ENCODE data around the gene ITPK1. TPM values are rescaled to one million over a fixed set of nuclear protein-coding genes. Genes with fewer than 3 reads are reported as not detected.

Gene ITPK1
- total RNA-seq, 4 donors from 2014 or later = 43.9 to 56.1 (median 44.5) TPM

DNA sequence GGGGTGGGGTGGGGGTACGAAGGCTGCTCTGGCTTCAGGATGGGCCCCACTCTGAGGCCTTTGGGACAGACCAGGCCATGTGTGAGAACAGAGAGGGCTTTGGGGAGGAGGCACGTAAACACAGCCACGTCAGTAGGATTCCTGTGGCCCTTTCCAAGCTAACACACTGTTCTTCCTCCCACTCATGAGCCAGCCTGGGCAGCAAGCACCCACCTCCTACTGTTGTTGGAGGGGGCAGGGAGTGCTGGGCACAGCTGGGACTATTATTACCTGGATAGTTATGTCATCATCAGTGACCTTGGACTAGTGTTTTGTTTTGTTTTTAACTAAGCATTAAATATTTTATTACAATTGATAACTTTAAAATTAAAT, 187.5 kb downstream of the ITPK1 start:
- no peak for TF ChIP-seq POLR2A (IDR thresholded peaks at IDR 0.05)
- TF ChIP-seq, protein P1, sequence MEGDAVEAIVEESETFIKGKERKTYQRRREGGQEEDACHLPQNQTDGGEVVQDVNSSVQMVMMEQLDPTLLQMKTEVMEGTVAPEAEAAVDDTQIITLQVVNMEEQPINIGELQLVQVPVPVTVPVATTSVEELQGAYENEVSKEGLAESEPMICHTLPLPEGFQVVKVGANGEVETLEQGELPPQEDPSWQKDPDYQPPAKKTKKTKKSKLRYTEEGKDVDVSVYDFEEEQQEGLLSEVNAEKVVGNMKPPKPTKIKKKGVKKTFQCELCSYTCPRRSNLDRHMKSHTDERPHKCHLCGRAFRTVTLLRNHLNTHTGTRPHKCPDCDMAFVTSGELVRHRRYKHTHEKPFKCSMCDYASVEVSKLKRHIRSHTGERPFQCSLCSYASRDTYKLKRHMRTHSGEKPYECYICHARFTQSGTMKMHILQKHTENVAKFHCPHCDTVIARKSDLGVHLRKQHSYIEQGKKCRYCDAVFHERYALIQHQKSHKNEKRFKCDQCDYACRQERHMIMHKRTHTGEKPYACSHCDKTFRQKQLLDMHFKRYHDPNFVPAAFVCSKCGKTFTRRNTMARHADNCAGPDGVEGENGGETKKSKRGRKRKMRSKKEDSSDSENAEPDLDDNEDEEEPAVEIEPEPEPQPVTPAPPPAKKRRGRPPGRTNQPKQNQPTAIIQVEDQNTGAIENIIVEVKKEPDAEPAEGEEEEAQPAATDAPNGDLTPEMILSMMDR (IDR thresholded peaks at IDR 0.05) = no peak
- intact Hi-C loops (cut with DNase I) = no loop called here
- no peaks in the 10 kb centered on the region for H3K27me3 ChIP-seq
- peaks cover 0 to 3% of the 10 kb centered on the region in 2 donors for H3K4me1 ChIP-seq
- 66 to 83% methylated on average over 2 to 3 of the region's 3 CpGs for WGBS, 2 donors
- H3K9me3 ChIP-seq = no peaks in the 10 kb centered on the region
- DNase-seq = no peak
- no peaks in the 10 kb centered on the region for H3K36me3 ChIP-seq
- no peak overlapping the region for H3K4me3 ChIP-seq (replicated peaks in 1 of 3)
- no peak overlapping the region for H3K27ac ChIP-seq

DNA sequence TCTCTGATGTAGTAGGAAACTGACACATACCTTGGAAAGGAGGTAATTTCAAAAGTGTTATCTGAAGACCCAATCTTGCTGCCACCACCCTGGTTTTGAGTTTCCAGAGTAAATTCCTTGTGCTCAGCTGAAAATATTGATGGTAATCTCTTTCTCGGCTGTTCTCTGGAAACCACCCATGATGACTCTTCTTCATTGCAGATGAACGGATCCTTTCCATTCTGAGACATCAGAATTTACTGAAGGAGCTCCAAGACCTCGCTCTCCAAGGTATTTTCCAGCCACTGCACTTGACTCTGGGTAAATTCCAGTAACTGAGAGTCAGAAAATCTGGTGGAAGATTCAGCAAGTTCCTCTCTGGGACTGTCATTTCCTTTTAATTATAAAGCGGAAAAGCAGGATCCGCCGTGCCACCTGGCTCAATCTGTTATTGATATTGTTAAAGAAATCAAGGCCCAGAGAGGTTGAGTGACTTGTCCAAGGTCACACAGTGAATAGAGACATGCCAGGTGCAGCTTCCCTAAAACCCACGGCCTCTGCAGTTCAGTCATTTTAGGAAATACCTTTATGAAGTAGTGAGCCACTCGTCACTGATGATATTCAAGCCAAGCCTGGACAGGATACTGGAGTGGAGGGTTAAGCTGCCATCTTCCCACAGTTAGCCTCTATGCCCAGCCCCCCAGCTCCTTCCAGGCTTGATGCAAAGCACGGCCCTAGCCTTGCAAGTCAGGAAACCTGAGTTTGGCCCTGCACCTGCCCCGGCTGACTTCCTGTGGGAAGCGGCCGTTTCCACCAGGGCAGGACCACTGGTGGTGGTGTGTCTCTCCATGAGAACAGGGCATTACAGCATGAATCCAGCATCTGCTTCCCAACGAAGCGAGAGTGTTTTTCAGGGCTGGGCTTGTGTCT, 188.1 kb downstream of the ITPK1 start:
- 60 to 65% methylated on average over 12 to 14 of the region's 14 CpGs for whole genome bisulfite sequencing, 2 donors
- no peak overlapping the region for H3K27ac ChIP-seq

DNA sequence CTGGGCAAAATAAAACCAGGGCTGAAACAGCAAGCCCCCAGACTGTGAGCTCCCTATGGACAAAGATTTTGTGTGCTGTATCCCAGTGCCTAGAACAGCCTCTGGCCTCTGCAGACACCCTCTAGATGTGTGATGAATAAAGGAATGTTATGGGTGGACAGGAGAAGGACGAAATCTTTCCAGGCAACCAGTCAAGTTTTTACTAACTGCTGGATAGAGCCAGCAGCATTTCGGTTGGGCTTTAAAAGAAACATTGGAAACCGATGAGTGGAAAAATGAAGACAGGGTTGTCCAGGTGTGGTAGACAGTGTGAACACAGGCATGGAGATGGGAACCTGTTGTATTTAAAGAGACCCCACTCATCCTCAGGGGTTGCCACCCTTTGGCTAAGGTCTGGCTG, 188.8 kb downstream of the ITPK1 start:
- no peak for TF ChIP-seq POLR2A (IDR thresholded peaks at IDR 0.05)
- TF ChIP-seq, protein P1 (IDR thresholded peaks at IDR 0.05) = no peak
- WGBS, 2 donors = 53 to 57% methylated on average over 3 of the region's 3 CpGs
- Histone ChIP-seq H3K27me3 (no peaks in the 10 kb centered on the region), H3K27ac (no peak overlapping the region), H3K4me3 (replicated peaks in 1 of 3) (no peak overlapping the region), H3K4me1 (peaks cover 0 to 6% of the 10 kb centered on the region in 2 donors), H3K36me3 (no peaks in the 10 kb centered on the region), H3K9me3 (no peaks in the 10 kb centered on the region)
- intact Hi-C loops (cut with DNase I) = no loop called here
- DNase-seq = no peak

More for the DNA sequence above, 188.1 kb downstream of the ITPK1 start:
- Histone ChIP-seq H3K9me3 (no peaks in the 10 kb centered on the region), H3K4me1 (peaks cover 0 to 6% of the 10 kb centered on the region in 2 donors), H3K36me3 (no peaks in the 10 kb centered on the region), H3K27me3 (no peaks in the 10 kb centered on the region), H3K4me3 (replicated peaks in 1 of 3) (no peak overlapping the region)
- TF ChIP-seq, protein P1 (IDR thresholded peaks at IDR 0.05) = no peak
- TF ChIP-seq POLR2A (IDR thresholded peaks at IDR 0.05) = no peak
- no peak for DNase-seq
- intact Hi-C loops (cut with DNase I) = no loop called here

DNA sequence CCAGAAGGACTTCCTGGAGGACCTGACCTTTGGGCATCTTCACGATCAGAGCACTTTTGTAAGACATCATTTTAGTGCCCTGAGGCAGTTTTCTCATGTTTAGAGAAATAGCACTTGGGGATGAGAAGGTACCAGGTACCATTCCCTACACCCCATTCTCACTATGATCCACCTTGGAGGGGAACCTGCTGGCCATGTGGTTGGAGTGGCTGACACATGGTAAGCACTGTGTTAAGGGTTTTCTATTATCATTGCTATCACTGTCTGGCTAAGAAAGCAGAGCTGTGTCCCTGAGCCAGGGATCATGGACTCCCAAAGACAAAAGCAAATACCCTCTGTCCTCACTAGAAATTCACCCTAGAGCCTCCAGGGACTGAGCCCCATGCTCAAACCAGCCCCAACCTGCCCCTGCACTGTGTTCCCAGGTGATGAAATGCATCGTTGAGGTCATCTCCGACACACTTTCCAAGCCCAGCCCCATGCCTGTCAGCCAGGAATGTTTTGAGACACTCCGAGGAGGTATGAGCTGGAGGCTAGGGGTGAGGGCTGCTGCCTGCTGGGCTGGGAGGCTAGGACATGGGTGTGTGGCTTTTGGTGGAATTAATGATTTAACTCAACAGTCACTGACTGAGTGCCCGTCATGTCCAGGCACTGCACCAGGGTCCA, 189.4 kb downstream of the ITPK1 start:
- Histone ChIP-seq H3K27me3 (no peaks in the 10 kb centered on the region), H3K36me3 (no peaks in the 10 kb centered on the region), H3K4me1 (peaks cover 0 to 6% of the 10 kb centered on the region in 2 donors), H3K9me3 (no peaks in the 10 kb centered on the region), H3K27ac (no peak overlapping the region), H3K4me3 (replicated peaks in 1 of 3) (no peak overlapping the region)
- no peak for DNase-seq
- intact Hi-C loops (cut with DNase I) = no loop called here
- TF ChIP-seq, protein P1 (IDR thresholded peaks at IDR 0.05) = no peak
- TF ChIP-seq POLR2A (IDR thresholded peaks at IDR 0.05) = no peak
- 81 to 83% methylated on average over 5 of the region's 5 CpGs for WGBS, 2 donors

DNA sequence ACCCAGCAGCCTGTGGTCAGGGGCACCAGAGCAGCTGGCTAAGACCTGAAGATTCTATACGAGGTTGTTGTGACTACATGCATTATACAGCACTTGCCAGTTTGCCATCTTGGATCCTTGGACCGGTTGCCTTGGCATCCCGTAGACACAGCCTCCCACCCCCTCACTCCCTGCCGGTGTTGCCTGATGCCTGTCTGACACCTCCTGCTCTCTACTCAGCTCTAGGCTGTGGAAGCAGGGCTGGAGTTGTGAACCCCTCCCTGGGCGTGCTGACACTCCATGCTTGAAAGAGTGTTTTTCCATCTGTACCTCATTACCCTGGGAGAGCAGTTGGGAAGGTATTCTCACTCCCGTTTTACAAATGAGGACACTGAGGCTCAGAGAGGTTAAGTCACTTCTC, 190.3 kb downstream of the ITPK1 start:
- H3K36me3 ChIP-seq = no peaks in the 10 kb centered on the region
- WGBS, 2 donors = 50 to 63% methylated on average over 6 of the region's 6 CpGs

More for the DNA sequence above, 190.3 kb downstream of the ITPK1 start:
- no peak overlapping the region for H3K4me3 ChIP-seq (replicated peaks in 1 of 3)
- H3K9me3 ChIP-seq = no peaks in the 10 kb centered on the region
- no peak overlapping the region for H3K27ac ChIP-seq
- H3K27me3 ChIP-seq = no peaks in the 10 kb centered on the region
- no peak for DNase-seq
- TF ChIP-seq POLR2A (IDR thresholded peaks at IDR 0.05) = no peak
- TF ChIP-seq, protein P1 (IDR thresholded peaks at IDR 0.05) = no peak
- intact Hi-C loops (cut with DNase I) = no loop called here
- H3K4me1 ChIP-seq = peaks cover 0 to 6% of the 10 kb centered on the region in 2 donors

Measured in thyroid gland (tissue), 4 donors.